Testis (tissue), 3 donors: ENCODE measurements around the gene LRRC56. TPM values are rescaled to one million over a fixed set of nuclear protein-coding genes. Genes with fewer than 3 reads are reported as not detected.
A peak's percentile ranks its signal among the peaks of the same experiment; 100 is the strongest.

ENCODE experiments used
- DNase-seq: peaks from one replicate; pipeline ENCODE4 v3.0.0-alpha.2; 2019
- H3K27ac ChIP-seq, 2 donors: fragments of 200-600 bp; sonication (generic); one replicate each; pipeline ENCODE4 v1.5.1; 2019
- H3K27me3 ChIP-seq: fragments of 200-600 bp; sonication (generic); one replicate; pipeline ENCODE4 v1.5.1; 2019
- H3K36me3 ChIP-seq: fragments of 200-600 bp; sonication (generic); one replicate; pipeline ENCODE4 v1.5.1; 2017; ENCODE audit warnings: low read depth; ENCODE audit errors: missing control alignments
- H3K4me1 ChIP-seq: fragments of 200-600 bp; sonication (generic); one replicate; pipeline ENCODE4 v1.5.1; 2019
- H3K4me3 ChIP-seq, 2 donors: fragments of 200-600 bp; sonication (generic); one replicate each; pipeline ENCODE4 v1.5.1; 2017 to 2019
- H3K9me3 ChIP-seq: fragments of 200-600 bp; sonication (generic); one replicate; pipeline ENCODE4 v1.5.1; 2017
- POLR2A ChIP-seq: fragments of 450-650 bp; IDR thresholded peaks from one replicate; pipeline ENCODE4 v1.6.1; 2017; ENCODE audit warnings: antibody characterized with exemption, mild to moderate bottlenecking, moderate library complexity
- WGBS, 2 donors: methylation state at CpG; one replicate each; pipeline ENCODE4 v1.1.5; 2018; 5-methylcytosine and 5-hydroxymethylcytosine counted together
- intact Hi-C: fragments of 100-400 bp; cut with DNase I; formaldehyde crosslinking; loops from one replicate; pipeline ENCODE4 v1.15.1; 2023; ENCODE audit warnings: low total_unique reads
- polyA plus RNA-seq: library from polyadenylated mRNA; stranded (reverse); fragments of 350-450 nt; fragmentation: Illumina TruSeq; extraction: RNeasy Lipid Tissue Mini Kit (QIAGEN cat#74804); gene quantifications from one replicate; pipeline ENCODE4 v1.2.3, GENCODE V29; 2014; ENCODE audit warnings: low read depth, low replicate concordance; ENCODE audit not compliant: insufficient read depth
- total RNA-seq, 2 donors: library from RNA; depleted of rRNA; stranded (reverse); fragments of >200 nt; gene quantifications; one replicate each; pipeline ENCODE4 v1.2.3, GENCODE V29; 2016
- TF ChIP-seq, protein P1 (sequence below), 3 experiments: fragments of 450-650 bp in 2 of 3; fragments of 200-600 bp in 1 of 3; sonication (generic) in 1 of 3; IDR thresholded peaks; one replicate each; pipeline ENCODE4 v1.5.1; 2016 to 2019; ENCODE audit warnings: antibody characterized with exemption in 3 of 3, mild to moderate bottlenecking in 2 of 3, moderate library complexity in 1 of 3

The LRRC56 gene
- total and polyA plus RNA-seq, 3 donors from 2014 or later = 11.6 to 23.5 (median 22.2) TPM

DNA sequence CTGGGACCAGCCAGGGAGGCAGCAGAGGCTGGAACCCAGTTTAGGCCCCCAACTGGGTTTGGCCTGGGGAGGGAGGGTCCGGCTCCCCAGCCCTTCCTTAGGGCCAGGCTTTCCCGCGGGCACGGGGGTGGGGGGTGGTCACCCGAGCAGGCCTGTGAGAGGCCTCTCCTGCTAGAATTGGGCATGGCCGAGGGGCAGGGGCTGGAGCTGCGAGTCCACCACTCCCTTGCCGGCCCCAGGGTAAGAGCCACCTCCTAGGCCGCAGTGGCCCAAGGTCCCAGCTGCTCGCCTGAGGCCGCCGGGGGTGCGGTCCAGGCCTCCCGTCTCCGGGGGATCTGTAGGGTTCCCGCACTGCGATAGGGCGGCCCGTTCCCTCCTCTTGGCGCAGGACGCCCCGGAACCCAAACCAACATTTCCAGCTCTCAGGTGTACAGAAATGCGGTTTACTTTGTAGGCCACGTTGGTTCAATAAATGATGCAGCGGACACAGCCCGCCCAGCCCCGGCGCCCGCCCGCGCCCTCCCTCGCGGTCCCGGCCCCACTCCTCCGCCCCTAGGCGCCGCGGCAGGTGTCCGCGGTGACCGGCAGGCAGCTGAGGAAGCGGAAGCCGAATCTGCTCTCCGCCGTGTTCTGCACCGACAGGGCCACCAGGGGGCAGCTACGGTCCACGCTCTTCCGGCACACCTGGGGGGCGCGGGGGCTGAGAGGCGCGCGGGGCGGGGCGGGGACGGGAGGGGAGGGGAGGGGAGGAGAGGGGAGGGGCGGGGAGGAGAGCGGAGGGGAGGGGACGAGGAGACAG is 17.3 kb downstream of the LRRC56 start:
- H3K9me3 ChIP-seq = no peaks in the 10 kb centered on the region
- DNase-seq = peak; percentile 76
- H3K36me3 ChIP-seq = no peaks in the 10 kb centered on the region
- 0 to 9% methylated on average over 16 to 52 of the region's 60 CpGs for WGBS, 2 donors
- H3K27me3 ChIP-seq = no peaks in the 10 kb centered on the region
- intact Hi-C loops = loop anchor here (10.0 kb wide), 1 partner anchor 170 kb away; no protein-coding TSS in a partner anchor
- TF ChIP-seq POLR2A = no peak
- TF ChIP-seq, protein P1, sequence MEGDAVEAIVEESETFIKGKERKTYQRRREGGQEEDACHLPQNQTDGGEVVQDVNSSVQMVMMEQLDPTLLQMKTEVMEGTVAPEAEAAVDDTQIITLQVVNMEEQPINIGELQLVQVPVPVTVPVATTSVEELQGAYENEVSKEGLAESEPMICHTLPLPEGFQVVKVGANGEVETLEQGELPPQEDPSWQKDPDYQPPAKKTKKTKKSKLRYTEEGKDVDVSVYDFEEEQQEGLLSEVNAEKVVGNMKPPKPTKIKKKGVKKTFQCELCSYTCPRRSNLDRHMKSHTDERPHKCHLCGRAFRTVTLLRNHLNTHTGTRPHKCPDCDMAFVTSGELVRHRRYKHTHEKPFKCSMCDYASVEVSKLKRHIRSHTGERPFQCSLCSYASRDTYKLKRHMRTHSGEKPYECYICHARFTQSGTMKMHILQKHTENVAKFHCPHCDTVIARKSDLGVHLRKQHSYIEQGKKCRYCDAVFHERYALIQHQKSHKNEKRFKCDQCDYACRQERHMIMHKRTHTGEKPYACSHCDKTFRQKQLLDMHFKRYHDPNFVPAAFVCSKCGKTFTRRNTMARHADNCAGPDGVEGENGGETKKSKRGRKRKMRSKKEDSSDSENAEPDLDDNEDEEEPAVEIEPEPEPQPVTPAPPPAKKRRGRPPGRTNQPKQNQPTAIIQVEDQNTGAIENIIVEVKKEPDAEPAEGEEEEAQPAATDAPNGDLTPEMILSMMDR (IDR thresholded peaks at IDR 0.05) = peak; percentile 29 to 59 (median 59)
- H3K27ac ChIP-seq = no peak overlapping the region
- peaks cover 12% of the 10 kb centered on the region for H3K4me1 ChIP-seq
- H3K4me3 ChIP-seq = peak overlapping the region; percentile 32 to 46

DNA sequence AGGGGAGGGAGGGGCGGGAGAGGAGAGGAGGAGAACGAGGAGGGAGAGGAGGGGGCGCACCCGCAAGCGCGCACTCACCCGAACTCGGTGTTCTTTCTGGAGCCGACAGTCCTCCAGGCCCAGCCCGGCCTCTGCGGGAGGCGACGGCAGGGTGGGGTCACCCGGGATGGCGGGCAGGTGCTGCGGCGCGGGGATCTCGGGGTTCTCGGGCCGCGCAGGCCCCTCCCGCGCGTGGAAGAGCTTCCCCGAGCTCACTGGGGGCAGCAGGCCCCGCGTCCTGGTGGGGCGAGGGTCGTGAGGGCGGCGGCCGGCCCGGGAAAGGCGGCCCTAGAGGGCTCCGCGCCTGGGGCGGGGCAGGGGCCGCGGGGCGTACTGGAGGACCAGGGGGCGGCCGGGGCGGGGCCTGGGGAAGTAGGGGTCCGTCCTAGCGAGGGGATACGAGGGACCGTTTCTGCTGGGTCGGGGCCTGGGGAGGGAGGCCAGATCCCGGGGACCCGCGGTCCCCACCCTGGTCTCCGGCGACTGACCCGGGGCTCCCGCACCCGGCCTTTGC is 18.0 kb downstream of the LRRC56 start:
- 1 to 3% methylated on average over 31 to 36 of the region's 57 CpGs for WGBS, 2 donors
- intact Hi-C loops = loop anchor here (10.0 kb wide), 1 partner anchor 169 kb away; no protein-coding TSS in a partner anchor

DNA sequence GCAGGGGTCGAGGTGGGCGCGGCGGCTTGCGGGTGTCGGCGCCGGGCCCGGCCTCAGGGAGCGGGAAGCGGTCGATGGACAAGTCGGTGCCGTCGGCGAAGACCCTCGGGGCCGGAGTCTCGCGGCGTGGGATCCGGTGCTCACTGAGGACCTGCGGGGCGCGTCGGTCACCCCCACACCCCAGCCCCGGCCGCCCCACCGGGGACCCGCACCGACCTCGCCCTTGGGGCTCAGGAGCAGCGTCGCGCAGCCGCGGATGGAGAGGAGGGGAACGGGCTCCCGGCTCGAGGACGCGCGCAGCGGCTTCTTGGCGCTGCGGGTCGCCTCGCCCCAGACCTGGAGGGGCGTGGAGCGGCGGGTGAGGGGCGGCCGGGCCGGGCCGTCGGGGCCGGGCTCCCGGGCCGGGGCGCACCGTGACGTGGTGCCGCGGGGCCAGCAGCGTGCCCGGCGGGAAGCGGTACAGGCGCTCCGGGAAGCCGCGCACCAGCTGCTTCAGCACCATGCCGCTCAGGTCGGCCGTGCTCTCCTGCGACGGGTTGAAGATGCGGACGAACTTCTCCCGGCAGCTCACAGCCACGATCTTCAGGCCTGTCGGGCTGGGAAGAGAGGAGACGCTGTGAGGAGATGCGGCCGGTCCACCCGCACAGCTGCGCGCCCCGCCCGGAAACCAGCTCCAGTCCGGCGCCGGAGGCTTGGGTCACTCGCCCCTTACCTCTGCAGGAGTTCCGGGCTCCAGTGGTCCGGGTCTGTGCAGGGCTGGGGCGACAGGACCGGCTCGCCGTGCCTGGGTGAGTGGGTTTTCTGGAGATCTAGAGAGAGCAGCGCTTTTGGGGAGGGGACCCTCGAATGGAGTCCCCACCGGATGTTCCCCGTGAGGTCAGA is 18.7 kb downstream of the LRRC56 start:
- Histone ChIP-seq H3K27ac (no peak overlapping the region), H3K4me3 (peak overlapping the region; percentile 2 to 32)
- intact Hi-C loops = loop anchor here (10.0 kb wide), 1 partner anchor 169 kb away; no protein-coding TSS in a partner anchor

More for the DNA sequence above, 18.0 kb downstream of the LRRC56 start:
- peaks cover 12% of the 10 kb centered on the region for H3K4me1 ChIP-seq
- no peak overlapping the region for H3K27ac ChIP-seq
- DNase-seq = no peak
- H3K36me3 ChIP-seq = no peaks in the 10 kb centered on the region
- H3K4me3 ChIP-seq = peak overlapping the region; percentile 2 to 32
- no peaks in the 10 kb centered on the region for H3K27me3 ChIP-seq
- TF ChIP-seq, protein P1 (IDR thresholded peaks at IDR 0.05) = no peak
- TF ChIP-seq POLR2A = no peak
- no peaks in the 10 kb centered on the region for H3K9me3 ChIP-seq

DNA sequence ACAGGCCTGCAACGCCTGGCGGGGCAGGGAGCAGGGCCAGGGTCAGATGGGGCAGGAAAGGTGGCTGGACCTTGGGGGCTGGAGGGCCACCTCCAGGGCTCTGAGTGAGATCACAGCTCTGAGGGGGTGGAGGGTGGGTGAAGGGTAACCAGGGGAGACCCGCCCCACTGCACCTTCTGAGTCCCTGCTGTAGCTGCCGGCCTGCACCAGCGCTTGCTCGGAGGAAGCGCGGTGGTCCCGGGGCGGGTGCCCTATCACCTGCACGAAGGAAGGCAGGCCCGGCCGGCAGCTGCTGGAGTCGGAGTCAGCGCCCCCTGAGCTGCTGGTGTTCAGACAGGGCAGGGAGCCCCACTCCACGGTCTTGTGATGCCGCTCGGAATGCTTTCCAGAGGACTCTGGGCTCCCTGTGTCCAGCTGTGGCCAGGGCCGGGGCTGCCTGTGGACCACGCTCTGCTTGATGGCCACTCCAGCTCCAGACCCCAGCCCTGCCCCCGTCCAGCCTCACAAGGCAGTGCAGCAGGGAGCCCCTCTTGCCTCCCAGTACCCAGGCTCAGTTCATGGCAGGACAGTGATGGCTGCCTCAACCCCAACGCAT is 19.4 kb downstream of the LRRC56 start:
- intact Hi-C loops = loop anchor here (10.0 kb wide), 1 partner anchor 168 kb away; no protein-coding TSS in a partner anchor
- H3K27me3 ChIP-seq = no peaks in the 10 kb centered on the region
- H3K9me3 ChIP-seq = no peaks in the 10 kb centered on the region
- no peak overlapping the region for H3K27ac ChIP-seq
- peak overlapping the region in 1 of 2 donors; percentile 2 for H3K4me3 ChIP-seq
- DNase-seq = no peak
- TF ChIP-seq POLR2A = no peak
- TF ChIP-seq, protein P1 (IDR thresholded peaks at IDR 0.05) = no peak
- H3K36me3 ChIP-seq = no peaks in the 10 kb centered on the region
- WGBS, 2 donors = 71 to 75% methylated on average over 13 to 22 of the region's 22 CpGs
- H3K4me1 ChIP-seq = peaks cover 12% of the 10 kb centered on the region

More for the DNA sequence above, 18.7 kb downstream of the LRRC56 start:
- no peak for TF ChIP-seq POLR2A
- TF ChIP-seq, protein P1 (IDR thresholded peaks at IDR 0.05) = no peak
- H3K27me3 ChIP-seq = no peaks in the 10 kb centered on the region
- no peaks in the 10 kb centered on the region for H3K9me3 ChIP-seq
- no peaks in the 10 kb centered on the region for H3K36me3 ChIP-seq
- DNase-seq = no peak
- H3K4me1 ChIP-seq = peaks cover 12% of the 10 kb centered on the region
- 10 to 22% methylated on average over 10 to 76 of the region's 104 CpGs for WGBS, 2 donors
